ENCODE data around the gene MESP2.

MESP2 gene

DNA sequence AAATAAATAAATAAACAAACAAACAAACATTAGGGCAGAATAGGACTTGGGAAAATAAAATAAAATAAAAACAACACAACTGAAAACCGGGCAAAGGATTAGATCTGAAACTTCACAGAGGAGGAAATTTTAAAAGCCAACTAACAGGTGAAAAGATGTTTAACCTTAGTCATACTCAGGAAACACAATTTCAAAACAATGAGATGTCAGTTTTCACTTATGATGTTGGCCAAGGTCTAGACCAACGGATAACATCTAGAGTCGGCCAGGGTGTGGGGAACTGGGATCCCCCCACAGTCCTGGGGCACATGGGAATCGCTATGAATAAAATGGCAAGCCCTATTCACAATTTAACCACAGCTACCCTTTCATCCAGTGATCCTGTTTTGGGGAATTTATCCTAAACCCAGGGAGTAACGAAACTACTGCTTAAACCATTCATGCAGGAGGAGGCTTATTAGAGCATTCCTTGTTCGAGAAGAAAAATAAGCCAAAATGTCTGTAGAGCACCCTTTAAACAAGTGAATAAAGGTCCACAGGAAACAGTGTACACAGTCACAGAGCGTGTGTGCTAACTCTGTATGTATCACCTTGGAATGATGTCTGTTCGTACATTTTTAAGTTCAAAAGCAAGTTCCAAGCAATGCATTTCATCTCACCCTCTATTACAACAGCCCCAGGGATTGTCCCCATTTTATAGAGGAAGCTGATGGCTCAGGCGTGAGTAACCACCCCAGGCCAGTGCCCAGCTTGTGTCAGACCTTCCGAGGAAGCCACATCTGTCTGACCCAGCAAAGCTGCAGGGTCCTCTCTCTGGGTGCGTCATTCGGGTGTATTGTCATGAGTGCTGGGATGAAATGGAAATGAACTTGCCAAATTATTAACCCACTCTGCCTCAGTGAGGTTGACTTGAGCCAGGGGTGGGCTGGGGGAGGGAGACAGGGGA is 44.8 kb downstream of the MESP2 start:
- peak in 1 of 2 donors; percentile 77 for DNase-seq

DNA sequence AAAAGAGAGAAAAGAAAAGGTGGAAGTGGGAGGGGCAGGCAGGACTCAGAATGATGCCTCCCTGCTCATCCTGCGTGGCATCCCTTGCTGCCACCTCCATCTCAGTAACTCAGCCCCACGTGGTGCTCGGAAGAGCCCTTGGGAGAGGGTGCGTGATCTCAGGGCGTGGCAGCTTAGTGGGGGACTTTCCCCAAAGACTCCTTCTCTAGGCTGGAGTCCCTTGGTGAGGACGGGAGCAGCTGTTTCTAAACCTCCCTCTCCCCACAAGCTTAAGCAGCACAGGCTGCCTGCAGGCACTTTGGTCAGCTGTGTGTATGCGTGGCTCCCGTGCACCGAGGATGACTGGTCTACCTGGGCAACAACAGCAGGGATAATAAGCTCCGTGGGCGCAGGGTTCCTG is 45.9 kb downstream of the MESP2 start:
- no peak for DNase-seq

DNA sequence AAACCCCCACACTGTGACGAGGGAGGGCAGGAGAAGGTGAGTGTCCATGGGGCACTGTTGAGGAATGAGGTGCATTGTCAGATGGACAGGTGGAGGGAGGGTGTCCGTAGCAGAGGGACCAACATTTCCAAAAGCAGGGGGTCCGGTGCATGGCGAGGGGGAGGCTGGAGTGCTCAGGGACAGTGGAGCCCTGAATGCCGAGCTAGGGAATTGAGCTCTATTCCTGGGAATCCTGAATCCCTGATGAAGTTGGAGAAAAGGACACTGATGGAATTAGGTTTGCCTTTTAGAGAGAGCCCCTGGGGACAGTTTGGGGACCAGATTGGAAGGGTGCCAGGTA is 46.4 kb downstream of the MESP2 start:
- DNase-seq, result no peak

DNA sequence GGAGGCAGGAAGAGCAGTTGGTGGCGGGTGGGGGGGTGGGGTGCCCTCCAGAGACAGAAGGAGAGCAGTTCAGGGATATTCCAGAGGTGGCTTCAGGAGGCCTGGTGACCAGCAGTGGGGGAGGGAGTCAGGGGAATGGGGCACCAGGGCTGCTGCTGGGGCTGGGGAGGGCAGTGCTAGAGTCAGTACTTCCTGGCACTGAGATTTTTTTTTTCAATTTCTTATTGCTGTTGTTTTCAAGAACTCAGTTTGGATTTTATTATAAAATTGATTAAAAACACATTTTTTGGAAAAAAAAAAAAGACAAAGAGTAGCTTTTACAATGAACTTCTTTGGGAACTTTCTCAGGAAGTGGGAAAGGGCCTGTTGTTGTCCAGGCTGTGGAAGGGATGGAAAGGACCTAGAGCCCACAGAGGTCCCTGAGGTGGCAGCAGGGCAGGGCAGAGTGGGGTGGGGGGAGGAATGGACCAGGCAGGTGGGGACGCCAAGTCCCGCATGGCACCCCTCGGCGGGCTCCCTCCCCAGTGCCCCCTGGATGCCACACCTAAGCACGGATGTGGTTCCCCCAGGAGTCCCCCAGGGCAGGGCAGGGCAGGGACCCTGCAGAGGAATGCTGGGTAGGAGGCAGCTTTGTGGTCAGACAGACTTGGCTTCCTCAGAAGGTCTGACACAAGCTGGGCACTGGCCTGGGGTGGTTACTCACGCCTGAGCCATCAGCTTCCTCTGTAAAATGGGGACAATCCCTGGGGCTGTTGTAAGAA is 47.0 kb downstream of the MESP2 start:
- DNase-seq, result peak in 1 of 2 donors; percentile 54

GRCh38 chr15:89823836-89824606 is 47.9 kb downstream of the MESP2 start:
- no peak for DNase-seq

DNA sequence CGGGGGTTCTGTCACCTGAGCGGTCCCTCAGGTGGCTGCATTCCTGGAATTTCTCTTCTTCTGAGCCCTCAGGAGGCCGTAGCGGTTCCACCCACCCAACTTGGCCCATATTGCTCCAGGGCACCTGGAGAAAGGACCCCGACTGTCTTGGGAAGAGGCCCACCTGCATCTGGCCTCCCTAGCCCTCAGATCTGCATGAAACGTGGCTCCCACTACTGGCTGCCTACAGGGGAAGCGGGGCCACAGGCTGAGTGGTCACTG is 48.4 kb downstream of the MESP2 start:
- no peak for DNase-seq

DNA sequence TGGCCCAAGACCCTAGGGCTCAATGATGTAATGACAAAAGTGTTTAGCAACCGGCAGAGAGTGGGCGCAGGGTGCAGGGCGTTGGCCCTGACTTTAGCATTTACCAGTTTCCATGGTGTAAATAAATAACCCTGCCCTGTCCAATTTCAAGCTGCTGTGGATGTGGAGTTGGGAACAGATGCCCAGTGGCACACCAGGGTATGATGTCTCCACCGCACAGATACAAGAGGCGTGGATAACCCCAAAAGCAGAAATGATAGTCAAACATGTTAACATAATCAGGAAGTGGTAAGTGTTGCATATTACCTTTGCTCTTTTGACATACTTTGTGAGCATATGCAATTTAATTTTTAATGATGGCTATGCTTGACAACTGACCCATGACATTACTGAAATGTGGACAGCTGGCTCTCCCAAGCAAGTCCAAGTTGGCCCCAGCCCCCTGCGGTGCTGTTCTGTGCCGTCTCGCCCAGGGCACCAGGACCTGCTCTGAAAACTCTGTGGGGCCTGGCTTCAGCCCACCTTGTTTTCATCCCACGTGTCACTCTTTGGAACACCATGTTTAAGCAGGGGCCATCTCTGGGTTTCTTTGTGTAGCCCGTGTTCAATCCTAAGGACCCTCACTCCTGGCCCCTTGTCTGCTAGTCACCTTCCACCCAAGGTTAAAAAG is 49.3 kb downstream of the MESP2 start:
- DNase-seq, result peak in 1 of 2 donors; percentile 45

- DNase-seq, result no peak
Observed at GRCh38 chr15:89826671-89827655, 50.8 kb downstream of the MESP2 start.

DNA sequence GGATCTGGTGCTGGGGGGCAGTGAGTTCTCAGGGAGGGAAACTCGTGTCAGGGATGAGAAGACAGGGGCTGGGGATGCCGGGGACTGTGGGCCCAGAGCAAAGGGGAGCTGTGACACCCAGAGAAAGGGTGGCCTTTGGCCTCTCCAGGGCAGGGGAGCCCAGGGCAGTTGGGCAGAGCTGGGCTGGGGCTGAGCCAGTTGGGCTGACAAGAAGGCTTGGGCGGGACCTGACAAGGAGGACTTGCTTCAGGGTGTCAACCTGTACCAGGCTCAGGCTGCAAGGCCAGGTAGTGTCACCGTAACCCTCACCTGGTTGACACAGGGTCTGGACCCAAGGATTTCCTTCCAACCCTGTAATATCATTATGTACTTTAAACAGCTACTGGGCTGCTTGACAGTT is 51.7 kb downstream of the MESP2 start:
- no peak for DNase-seq
